ENCODE data around the gene PKHD1.

PKHD1 gene

GRCh38 chr6:51618563-51618962 is 468.9 kb downstream of the PKHD1 start:
- no peak for DNase-seq (ENCODE audit: low spot score)

DNA sequence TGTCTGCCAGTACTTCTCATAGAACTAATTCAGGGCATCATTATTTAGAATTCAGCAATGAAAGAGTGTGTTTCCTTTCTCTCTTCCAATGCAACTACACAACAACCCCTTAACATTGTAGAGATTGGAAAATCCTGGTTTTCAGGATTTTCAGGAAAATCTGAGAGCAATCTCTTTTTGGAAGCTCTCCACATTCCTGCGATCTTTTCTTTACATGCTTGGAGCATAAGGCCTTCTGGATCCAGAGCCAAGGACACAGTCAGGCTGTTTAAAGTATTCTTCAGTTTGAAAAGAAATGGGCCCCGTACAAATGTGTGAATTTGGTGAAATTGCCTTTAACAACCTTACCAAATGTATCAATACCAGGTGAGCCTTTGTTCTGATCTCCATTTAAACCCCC is 469.7 kb downstream of the PKHD1 start:
- no peak for DNase-seq (ENCODE audit: low spot score)

GRCh38 chr6:51616243-51616642 is 471.2 kb downstream of the PKHD1 start:
- DNase-seq (ENCODE audit: low spot score), result no peak

GRCh38 chr6:51614725-51615124 is 472.7 kb downstream of the PKHD1 start:
- DNase-seq (ENCODE audit: low spot score), result no peak

DNA sequence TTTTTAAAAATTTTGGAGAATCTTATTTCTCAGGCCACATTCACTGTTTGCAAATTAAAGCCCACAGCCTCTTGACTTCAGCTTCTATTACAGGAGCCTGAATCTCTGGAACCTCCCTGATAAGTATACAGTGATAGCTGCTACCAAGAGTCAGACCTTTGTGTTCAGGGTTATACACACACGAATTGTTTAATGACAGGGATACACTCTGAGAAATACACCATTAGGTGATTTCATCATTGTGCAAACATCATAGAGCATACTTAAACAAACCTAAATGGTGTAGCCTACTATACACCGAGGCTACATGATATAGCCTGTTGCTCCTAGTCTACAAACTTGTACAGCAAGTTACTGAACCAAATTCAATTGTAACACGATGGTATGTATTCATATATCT is 473.9 kb downstream of the PKHD1 start:
- no peak for DNase-seq (ENCODE audit: low spot score)

DNA sequence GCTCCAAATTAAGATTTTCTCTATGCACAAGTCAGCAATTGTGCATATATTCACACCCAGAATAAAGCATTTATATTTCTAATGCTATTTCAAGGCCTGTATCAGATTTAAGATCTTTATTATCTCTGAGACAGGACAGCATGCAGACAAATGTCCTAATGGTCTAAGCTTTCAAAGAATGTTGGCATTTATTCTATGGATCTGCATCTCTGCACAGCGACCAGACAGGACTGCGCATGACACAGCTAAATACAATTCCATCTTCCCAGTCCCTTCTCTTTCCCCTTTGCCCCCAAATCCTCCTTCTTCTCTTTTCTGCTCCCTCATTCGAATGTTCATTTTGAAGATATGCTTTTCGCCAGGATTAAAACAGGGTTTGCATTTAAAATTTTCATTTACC is 478.5 kb downstream of the PKHD1 start:
- DNase-seq (ENCODE audit: low spot score), result no peak

DNA sequence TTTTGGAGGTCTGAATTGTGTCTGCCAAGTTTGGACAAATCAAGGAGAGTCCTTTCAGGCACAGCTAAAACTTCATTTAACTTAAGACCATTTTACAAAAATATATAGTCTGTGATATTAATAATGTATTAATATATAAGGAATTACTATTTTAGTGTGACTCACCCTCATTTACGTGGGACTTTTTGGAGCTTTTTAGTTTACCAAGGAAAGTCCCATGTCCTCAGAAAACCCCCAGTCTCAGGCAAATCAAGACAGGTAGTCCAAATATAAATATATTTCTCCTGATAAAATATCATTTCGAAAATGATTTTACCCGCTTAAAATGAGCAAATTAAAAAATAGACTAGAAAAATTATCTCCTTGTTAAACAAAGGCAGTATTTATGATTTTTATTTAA is 479.0 kb downstream of the PKHD1 start:
- DNase-seq (ENCODE audit: low spot score), result no peak

DNA sequence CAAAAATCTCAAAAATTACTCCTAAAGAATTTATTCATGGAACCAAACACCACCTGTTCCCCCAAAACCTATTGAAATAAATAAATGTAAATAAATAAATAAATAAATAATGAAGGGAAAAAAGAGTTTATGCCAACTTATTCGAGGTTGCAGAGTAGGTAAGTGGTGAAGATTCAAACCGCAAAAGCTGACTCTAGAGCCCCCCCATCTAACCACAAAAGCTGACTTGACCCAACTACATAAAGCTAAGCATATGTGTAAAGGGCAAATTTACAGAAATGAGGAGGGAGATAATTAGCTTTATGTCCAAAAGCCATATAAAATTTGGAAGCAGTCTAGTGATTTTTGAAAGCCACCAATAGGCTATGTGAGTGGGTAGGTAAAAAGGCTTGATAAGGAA is 486.9 kb downstream of the PKHD1 start:
- no peak for DNase-seq (ENCODE audit: low spot score)

GRCh38 chr6:51598171-51598570 is 489.2 kb downstream of the PKHD1 start:
- no peak for DNase-seq (ENCODE audit: low spot score)

GRCh38 chr6:51594981-51595380 is 492.4 kb downstream of the PKHD1 start:
- DNase-seq (ENCODE audit: low spot score), result no peak

GRCh38 chr6:51585264-51585663 is 502.1 kb downstream of the PKHD1 start:
- no peak for DNase-seq (ENCODE audit: low spot score)

DNA sequence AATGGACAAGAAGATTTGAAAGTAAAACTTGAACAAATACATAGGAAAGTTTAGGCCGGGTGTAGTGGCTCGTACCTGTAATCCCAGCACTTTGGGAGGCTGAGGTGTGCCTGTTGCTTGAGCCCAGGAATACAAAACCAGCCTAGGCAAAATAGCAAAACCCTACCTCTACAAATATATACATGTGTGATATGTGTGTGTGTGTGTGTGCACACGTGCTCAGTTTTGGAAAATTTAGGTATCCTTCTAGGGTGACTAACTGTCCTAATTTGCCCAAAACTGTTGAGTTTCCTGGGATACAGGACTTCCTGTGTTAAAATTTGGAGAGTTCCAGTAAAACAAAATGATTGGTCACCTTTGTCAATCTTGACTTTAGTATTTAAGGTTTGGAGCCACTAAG is 503.2 kb downstream of the PKHD1 start:
- no peak for DNase-seq (ENCODE audit: low spot score)

DNA sequence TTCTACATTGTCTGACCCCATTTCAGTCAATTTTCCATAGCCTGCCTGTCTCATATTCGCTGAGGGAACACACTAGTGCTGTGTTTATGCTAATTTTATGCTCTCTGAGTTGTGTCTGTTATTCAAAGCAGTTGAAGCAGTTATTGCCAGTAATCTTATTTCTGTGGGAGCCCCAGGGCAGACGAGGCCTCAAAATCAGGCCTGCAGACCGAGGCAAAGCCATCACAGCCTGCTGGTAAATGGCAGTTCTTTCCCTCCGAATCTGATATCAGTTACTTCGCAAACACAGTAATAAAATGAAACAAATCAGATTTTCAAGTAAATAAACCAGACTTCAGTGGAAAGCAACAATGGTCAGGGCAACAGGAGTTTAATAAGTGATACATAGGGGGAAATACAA is 508.4 kb downstream of the PKHD1 start:
- DNase-seq (ENCODE audit: low spot score), result no peak

DNA sequence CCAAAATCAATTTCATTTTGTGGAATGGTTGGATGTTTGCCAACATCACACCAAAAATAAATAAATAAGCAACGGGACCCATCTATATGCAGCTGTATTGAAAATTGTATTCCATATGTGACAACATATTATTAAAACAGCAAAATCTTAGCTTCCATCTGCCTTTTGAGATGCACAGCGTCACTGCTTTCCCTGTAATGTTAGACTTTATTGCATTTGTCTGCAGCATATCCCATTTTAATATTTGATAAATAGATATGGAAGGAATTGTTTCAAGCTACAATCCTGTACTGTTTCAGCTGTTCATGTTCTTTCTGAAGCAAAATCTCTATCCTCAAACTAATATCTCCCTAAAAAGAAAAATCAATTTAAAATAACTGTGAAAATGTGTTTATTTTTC is 509.1 kb downstream of the PKHD1 start:
- no peak for DNase-seq (ENCODE audit: low spot score)

GRCh38 chr6:51574040-51574439 is 513.4 kb downstream of the PKHD1 start:
- no peak for DNase-seq (ENCODE audit: low spot score)

DNA sequence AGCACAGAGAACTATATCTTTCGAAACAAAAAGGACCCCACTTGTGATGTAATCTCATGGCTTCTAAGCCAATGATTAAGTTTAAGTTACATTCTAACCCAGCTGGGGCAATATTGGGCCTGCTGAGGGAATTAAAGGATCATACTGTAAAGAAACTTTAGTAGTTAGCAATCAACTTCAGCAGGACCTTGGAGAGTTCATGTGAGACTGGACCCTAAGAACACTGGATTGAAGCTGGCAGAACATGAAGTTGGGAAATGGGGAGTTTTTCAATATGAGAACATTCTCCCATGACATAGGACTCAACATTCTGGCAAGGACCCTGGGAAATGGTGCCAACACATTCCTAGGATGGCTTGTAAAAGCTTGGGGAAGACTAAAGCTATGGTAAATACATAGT is 516.2 kb downstream of the PKHD1 start:
- no peak for DNase-seq (ENCODE audit: low spot score)

- no peak for DNase-seq (ENCODE audit: low spot score)
Observed at GRCh38 chr6:51570168-51570921, 517.1 kb downstream of the PKHD1 start.

DNA sequence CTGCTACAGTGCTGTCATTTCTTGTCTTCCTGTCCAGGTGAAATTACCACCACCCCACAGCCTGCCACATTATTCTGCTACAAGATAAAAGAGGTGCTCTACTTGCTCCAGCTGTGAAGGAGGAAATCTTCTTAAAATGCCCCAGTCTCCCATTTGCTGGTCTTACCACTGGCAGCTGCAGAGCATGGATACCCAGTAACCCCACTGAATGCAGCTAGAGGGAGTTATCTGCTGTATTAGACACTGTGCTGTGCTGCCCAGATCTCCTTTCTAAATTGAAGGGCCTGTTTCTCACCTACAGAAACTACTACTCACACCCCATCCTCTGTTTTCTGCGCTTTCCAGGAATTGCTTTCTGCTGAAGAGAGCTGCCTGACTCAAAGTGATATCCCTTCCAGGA is 517.8 kb downstream of the PKHD1 start:
- DNase-seq (ENCODE audit: low spot score), result no peak

- DNase-seq (ENCODE audit: low spot score), result no peak
Observed at GRCh38 chr6:51568771-51569170, 518.6 kb downstream of the PKHD1 start.

DNA sequence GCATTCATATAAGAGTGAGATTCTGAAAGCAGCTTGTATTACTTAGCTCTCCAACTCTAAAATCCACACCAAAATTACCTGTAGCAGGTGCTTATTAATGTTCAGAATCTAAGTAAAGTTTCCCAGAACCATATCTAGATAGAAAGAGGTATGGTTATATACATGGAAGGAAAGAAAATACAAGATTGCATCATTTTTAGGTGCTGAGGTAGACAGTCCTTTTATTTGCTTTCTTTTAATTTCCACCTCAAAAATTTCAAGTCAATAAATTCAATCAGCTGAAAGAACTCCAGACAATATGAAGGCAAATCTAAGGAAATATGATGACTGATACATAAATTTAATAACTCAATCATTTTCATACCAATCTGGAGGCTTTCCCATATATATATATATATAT is 521.9 kb downstream of the PKHD1 start:
- no peak for DNase-seq (ENCODE audit: low spot score)
